HuH-7 (cell line): Measurements from ENCODE around the gene CCDC134.
"Not testable (repeated sequence)": the region's sequence is repeated elsewhere in the genome, so short reads cannot be mapped to it uniquely, and the experiment has no call there.

Experiments used
- DNase-seq: peaks from one replicate; pipeline ENCODE4 v3.0.0; 2011; ENCODE audit warnings: low spot score

Gene CCDC134

DNA sequence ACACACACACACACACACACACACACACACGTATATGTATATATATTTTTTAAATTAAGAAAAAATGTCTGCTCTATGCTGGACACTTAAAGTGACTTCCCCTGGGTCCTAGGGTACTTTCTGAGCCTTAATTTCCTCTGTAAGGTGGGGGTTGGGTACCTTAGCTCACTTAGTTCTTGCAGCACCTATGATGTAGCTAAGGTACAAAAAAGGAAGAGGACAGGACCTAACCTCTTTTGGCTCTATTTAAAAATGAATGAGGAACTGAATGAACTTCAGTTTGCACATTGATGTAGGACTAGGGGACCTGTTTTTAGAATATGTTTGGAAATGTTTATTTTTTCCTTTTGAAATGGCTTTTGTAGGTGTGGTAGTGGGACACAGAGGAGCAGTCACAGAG is 43.6 kb downstream of the CCDC134 start:
- no peak for DNase-seq

DNA sequence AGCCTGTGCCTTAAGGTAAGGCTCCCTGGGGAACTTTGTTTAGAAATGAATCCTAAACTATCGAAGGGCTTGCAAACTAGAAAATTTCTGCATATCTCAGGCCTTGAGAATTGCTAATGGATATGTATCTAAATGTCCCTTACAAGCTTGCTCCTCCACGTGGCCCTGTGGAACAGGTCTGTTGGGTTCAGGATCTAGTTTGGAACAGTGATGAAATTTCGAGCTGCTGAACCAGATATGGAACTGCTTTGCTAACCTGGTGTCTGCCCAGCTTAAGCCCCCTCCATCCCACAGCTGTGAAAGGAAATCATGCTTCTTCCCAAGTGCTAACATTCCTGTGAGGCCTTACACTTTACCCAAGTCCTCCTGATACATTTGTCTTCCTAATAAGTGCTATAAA is 44.0 kb downstream of the CCDC134 start:
- DNase-seq = no peak

DNA sequence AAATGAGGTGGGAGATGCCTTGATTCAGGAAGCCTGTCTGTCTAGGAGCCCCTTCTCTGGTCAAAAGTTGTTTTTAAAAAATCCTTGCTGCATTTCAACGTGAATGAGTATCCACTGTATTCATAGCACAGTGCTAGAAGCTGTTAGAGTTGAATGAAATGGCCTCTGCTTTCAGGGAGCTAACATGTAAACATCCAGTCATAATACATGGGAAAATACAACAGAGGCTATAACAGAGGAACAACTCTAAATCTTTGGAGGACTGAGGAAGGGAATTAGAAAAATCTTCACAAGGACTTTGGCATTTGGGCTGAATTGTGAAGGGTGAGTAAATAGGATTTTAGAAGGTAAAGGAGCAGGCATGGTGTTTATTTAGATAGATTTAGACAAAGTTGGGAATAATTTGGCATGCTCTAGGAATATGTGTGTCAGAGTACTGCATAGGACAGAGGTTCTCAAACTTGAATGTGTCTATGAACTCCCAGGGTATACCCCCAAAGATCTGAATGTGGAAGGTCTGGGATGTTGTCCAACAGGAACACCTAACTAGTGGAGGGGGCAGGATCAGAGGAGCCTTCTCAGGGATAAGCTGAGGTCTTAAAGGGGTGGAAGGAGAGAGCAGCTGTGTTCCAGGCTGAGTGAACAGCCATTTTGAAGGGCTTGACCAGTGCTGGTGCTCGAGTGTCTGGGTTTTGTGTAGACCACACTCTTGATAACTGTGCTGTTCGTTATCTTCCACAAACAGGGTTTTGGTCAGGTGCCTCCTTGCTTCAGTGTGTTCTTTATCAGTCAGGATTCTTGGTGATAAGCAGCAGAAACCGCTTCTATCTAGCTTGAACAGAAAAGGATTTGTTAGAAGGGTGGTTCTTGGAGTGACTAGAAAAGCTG is 45.1 kb downstream of the CCDC134 start:
- no peak for DNase-seq

DNA sequence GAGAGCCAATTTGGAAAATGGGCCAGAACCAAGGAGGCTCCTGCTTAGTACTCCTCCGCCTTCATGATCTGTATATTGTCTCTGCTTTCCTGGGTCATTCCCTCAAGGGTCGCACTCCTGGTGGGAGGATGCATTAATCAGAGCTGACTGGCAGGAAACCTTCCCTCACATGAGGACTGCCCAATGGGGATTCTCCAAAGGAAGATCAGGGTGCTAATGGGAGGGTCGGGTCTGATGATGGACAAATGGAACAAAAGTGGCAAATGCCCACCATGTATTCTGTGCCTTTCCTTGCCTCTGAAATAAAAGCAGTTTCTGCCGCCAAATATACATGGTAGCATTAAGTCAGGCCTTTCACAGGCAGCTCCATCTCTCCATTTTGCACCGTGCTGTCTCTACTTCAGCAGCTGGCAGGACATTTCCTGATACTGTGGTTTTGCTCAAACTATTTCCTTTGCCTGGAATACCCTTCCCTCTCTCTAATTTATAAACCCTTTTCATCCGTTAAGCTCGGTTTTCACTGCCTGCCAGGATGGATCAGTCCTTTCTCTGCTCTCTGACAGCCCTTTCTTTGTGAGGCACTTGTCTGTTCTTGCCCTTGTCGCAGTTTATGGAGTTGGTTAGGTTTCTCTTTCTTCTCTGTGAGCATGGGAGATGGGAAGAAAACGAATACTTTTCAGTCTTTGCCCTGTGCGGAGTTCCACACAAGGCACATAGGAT is 45.9 kb downstream of the CCDC134 start:
- DNase-seq = no peak

DNA sequence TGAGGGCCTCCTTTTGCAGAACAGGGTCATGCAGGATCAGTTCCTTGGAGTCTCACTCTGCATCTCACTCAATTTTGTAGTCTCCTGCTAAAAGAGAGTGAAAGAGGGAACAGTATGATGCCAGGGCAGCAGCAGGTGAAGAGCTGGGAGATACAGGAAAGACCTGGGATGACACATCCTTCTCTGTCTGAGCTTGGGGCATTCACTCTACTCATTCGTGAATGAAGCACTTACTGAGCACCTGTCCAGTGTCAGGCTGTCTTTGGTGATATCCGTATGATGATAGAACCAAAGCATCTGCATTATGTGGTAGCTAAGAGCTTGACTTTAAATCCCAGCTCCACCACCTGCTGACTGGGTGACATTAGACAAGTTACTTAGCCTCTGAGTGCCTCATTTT is 46.8 kb downstream of the CCDC134 start:
- no peak for DNase-seq

DNA sequence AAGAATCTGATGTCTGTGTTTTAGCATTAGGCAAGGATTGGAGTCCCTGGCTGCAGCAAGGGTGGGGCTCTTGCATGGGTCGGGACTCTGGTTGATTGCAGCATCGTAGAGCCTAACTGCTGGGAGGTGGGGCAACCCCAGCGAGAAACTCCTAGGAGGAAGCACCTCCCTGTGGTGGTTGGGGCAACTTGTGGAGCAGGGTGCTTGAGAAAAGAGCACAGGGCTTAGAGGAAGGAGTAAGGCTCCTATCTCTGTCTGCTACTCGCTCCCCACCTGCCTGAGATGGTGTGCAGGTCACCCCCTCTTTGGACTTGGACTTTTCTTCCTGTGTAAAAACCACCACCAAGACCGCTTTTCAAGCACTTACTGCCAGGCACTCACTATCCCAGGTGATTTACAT is 48.0 kb downstream of the CCDC134 start:
- peak; percentile 66 for DNase-seq

DNA sequence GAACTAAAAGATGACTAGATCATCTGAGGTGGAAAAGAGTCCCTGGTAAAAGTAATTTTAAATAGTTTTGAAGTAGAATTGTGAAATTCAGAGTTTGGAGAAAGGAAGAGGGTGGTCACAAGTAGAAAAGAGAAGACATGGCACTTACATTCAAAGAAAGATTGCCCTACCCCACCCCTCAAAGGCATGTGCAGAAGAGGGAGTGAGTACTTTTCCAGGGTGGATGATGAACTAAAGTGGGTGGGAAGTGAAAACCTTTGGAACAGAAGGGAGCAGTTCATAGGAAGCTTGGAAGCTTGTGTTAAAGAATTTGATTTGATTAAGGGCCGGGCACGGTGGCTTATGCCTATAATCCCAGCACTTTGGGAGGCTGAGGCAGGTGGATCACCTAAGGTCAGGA is 56.0 kb downstream of the CCDC134 start:
- DNase-seq = no peak

DNA sequence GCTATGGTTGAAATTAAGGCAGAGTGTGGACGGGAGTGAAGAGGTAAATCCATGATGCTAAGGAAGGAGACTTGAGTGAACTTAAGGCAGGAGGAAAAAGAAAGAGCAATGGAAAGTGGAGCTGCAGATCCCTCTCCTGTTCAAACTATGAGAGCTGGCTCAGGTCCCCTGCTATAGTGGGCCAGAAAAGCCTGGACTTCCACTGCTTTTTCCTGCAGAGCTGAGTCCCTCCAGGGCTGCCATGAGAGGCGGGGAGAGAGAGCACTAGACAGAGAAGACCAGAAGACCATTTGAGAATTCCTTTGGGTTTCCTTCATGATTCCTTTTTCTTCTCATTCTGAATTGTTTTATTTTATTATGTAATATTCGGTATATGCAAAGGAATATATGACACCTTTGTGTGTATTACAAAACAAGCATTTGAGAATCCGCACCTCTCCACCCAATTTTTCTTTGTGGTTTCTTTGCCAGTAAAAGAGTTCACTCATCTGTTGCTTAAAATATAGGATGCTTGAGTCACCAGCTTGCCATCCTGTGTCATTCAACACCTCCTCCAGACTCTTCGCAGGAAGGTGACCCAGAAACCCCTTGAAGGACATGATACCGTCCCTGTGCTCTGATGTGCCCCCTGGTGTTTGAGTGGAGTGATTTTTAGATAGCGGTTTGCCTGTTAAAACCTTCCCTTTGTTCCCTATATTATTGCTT is 56.8 kb downstream of the CCDC134 start:
- DNase-seq = no peak

DNA sequence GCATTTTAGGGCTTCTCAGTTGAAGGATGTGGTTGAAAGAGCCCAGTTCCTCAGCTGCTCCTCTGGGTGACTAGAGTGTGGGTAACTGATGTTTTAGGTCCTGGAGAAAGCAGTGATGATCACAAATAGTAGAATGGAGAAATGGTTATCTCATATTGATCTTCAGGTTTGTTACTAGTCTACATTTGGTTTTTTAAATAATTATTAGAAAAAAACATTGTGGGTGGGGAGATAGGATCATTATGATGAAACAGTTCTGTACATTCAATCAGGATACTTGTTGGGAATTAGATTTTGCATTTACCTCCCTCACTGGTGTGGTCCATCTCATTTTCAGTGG is 57.4 kb downstream of the CCDC134 start:
- no peak for DNase-seq

DNA sequence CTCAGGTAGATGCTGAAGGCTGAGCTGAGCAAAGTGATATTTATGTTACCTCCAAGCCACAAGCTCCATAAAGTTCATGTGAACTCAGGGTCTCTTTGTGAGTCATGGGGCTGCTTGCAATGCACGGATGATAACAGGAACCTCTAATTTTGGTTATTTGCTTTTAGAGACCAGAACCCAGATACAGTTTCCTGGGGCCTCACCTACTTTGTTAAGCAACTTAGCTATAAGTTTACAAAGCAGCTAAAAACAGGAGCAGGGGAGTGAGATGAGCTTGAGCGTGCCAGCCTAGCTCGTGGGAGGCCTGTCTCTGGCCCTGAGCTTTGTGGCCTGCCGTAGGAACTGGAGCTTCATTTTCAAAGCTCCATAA is 61.7 kb downstream of the CCDC134 start:
- DNase-seq = no peak

DNA sequence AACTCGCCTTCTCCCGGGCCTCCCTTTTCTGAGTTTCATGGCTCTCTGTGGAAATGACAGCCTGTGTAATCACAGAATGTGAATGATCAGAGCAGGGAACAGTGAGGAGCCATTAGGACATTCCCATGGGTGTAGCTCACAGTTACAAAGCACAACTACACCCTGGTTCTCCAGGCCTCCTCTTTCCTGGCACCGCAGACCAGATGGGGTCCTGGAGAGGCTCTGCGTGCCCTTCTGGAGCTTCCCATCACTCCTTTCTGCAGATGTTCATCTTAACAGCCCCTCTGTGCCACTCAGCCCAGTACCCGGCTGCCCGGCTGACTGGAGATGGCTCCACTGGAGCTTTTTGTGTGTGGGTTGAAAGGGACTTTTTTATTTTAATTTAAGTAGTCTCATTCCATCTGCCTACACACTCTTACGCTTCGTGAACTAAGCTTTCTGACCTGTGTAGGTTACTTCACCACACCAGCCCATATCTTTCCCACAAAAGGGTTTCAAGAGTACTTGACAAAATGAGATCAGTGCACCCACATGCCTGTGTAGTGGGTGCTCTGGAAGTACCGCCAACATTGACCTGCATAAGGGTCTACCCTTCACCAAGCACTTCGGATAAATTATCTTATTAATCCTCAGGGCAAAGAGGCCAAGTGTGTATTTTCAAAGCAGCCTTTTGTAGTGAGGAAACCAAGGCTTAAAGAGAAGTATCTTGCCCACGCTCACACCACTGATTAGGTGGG is 62.2 kb downstream of the CCDC134 start:
- DNase-seq = no peak

DNA sequence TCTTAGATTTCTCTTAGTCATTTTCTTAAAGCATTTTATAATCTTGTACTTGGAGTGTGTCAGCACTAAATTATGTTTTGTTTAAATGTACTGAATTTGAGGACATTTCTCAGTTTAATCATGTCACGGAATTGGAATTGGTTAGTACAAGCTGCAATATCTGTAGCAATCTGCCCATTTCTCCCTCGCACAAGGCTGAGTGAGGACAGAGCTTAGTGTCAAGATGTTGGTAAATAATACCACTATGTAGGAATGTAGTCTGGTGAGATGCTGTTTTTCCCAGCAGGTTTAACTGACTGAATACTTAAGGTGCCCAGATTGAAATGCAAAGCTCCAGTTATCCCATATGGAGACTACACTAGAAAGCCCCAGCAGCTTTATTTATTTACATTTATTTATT is 63.0 kb downstream of the CCDC134 start:
- DNase-seq = no peak

DNA sequence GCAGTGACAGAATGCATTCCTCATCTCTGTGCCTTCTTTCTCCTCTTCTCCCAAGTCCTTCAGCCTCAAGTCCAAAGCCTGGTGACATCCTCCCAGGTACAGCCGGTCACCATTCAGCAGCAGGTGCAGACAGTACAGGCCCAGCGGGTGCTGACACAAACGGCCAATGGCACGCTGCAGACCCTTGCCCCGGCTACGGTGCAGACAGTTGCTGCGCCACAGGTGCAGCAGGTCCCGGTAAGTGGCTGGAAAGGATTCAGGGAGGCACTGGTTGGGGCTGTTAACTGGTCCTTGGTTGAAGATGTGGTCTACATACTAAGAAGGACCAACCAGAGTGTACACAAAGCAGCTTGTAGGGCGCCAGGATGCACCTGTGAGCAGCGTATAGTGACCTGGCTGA is 68.1 kb downstream of the CCDC134 start:
- DNase-seq = no peak

DNA sequence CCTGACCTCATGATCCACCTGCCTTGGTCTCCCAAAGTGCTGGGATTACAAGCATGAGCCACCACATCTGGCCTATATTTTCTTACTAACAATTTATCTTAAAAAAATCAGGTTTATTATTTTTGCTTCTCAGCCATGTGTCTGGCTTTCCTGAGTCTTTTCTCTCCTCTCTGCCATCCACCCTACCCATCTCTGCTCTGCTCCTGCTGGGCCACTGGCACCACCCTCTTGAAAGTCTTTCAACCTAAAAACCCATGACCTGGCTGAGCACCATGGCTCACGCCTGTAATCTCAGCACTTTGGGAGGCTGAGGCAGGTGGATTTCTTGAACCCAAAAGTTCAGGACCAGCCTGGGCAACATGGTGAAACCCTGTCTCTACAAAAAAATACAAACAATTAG is 69.6 kb downstream of the CCDC134 start:
- not testable (repeated sequence) for DNase-seq

DNA sequence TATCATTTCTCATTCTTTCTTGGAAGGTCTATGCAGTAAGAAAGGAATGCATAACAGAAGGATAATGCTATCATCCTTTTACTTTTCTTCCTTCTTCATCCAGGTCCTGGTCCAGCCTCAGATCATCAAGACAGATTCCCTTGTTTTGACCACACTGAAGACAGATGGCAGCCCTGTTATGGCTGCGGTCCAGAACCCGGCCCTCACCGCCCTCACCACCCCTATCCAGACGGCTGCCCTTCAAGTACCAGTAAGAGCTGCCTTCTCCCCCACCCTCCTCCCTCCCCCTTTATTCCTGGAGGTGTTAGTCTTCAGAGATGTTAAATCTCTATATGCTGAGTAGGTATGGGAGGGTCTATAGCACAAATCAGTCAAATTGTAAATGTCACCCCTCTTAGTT is 70.3 kb downstream of the CCDC134 start:
- DNase-seq = no peak

DNA sequence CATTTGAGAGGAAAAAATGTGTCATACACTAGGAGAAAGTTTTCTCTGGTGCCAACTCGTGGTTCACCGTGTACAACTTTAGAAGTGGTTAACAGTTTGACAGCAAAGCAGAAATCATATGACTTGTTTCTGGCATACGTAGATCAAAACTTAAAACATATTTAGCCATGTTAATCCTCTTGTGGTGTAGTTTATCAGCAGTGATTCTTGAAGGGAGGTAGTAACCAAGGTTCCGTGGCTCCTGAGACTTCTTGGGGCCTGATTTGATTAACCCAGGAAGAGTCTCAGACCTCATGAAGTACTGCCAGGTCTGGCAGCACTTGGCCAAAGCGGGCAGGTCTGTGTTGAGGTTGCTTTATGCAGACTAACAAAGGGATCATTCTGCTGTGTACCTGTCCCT is 72.9 kb downstream of the CCDC134 start:
- no peak for DNase-seq

DNA sequence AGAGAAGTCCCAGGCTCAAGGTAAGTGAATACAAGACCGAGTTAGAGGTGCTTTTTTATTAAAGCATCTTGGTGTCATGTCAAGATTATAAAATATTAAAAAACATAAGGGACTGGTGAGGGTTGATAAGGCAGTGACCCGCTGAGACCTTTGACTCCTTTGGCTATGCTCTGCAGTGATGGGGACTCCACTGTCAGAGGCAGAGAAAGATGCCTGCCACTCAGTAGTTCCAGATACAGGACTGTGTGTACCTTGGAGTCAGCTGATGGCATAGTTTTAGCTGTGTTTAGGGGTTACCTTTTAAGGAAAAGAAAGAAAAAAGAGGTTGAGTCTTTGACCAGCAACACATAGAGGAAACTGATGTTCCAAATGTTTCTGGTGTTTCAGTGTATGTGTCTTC is 73.6 kb downstream of the CCDC134 start:
- no peak for DNase-seq

DNA sequence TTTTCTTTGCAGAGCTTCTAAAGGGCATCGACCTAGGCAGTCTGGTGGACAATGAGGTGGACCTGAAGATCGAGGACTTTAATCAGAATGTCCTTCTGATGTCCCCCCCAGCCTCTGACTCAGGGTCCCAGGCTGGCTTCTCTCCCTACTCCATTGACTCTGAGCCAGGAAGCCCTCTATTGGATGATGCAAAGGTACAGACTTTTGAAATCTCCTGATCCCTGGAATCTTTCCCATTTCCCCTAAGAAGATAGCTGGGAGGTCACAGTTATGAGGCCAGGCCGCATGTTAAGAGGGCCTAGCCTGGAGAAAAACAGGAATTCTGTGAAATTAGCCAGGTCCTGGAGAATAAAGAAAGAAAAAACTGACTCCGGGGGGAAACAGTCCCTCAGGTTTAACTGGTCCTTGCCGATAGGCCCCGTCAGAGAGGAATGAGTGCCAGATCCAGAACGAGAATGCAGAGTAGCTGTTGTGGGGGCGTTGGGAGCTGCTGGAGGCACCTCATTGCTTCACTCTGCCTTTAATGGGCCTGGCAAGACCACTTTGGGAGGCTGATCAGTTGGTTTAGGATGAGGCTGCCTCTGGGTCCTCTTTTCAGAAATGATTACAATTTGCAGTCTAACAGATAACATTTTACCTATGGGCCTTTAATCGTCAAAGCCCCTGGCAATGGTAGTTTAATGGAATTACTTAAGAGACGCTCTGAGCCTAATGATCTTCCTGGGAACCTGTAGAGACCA is 75.2 kb downstream of the CCDC134 start:
- DNase-seq = no peak
